ES-I3 (cell line): ENCODE data around the gene MYLIP.

Source experiments
- H3K36me3 ChIP-seq: 2 replicates; pipeline ENCODE4 v1.6.1; 2013; ENCODE audit warnings: mild to moderate bottlenecking, low read length, control low read depth, moderate library complexity; ENCODE audit not compliant: insufficient read depth
- H3K4me1 ChIP-seq: 2 replicates; pipeline ENCODE4 v1.6.1; 2013; ENCODE audit warnings: mild to moderate bottlenecking, control low read depth, low read length; ENCODE audit not compliant: insufficient read depth
- H3K9ac ChIP-seq: 2 replicates; pipeline ENCODE4 v1.6.1; 2013; ENCODE audit warnings: low read depth, mild to moderate bottlenecking, low read length, moderate library complexity
- H3K9me3 ChIP-seq: 2 replicates; pipeline ENCODE4 v1.6.1; 2013; ENCODE audit warnings: mild to moderate bottlenecking, low read length, moderate library complexity; ENCODE audit not compliant: control insufficient read depth, insufficient read depth

MYLIP gene

DNA sequence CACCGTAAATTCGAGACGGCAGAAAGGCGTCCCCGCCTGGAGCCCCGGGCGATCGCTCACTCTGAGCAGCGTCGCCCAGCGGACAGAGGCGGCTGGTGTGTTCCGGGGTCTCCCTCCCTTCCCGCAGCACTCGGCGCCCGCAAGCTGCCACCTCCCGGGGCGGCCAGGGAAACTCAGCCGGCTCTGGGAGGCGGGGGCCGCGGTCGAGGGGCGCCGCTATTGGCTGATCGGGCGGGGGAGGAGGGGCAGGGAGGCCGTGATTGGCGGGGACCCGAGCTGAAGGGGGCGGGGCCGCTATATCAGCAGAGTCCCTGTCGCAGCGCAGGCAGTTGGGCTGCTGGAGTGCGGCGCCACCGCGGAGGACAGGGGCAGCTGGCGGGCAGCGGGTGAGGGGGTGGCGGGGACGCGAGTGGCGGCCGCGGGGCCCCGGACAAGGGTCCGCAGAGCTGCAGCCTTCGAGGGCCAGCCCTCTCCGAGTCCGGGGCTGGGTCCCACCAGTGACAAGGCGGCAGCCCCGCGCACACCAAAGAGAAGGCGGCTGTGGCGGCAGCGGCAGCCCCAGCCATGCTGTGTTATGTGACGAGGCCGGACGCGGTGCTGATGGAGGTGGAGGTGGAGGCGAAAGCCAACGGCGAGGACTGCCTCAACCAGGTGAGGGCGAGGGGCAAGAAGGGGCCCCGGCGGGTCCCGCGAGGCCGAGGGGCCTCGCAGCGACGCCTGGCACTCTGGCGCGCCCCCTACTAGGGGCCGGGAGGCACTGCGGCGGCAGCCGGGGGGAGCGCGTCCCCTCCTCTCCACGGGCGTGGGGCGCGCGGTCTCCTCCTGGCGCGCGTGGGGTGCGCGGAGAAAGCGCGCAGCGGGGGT, at the start of gene MYLIP:
MYLIP (plus strand) TSS at position 328 of the 864 bp plus-strand sequence; CDS start at position 565, 237 bp downstream.
- peaks cover 12% of the 10 kb centered on the region for H3K4me1 ChIP-seq
- peak within 1 kb of the TSS; percentile 94 for H3K9ac ChIP-seq
- H3K36me3 ChIP-seq, result no peaks in the 10 kb centered on the region
- no peaks in the 10 kb centered on the region for H3K9me3 ChIP-seq

DNA sequence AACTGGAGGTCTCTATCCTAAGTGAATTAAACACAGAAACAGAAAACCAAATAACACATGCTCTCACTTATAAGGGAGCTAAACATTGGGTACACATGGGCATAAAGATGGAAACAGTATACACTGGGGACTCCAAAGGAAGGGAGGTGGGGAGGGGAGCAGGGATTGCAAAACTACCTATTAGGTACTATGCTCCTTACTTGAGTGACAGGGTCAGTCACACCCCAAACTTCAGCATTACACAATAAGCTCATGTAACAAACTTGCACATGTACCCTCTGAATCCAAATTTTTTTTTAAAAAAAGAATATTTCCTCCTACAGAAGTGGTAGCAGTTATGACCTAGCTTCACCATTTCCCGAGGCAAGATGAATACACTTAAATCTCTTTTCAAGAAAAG, 49.5 kb upstream of the MYLIP start:
- Histone ChIP-seq H3K9me3 (no peaks in the 10 kb centered on the region), H3K9ac (no peak overlapping the region), H3K4me1 (no peaks in the 10 kb centered on the region), H3K36me3 (no peaks in the 10 kb centered on the region)

GRCh38 chr6:16080204-16080603, 48.7 kb upstream of the MYLIP start:
- H3K36me3 ChIP-seq, result no peaks in the 10 kb centered on the region
- no peak overlapping the region for H3K9ac ChIP-seq
- no peaks in the 10 kb centered on the region for H3K9me3 ChIP-seq
- H3K4me1 ChIP-seq, result no peaks in the 10 kb centered on the region

GRCh38 chr6:16081326-16081725, 47.6 kb upstream of the MYLIP start:
- Histone ChIP-seq H3K9me3 (no peaks in the 10 kb centered on the region), H3K4me1 (no peaks in the 10 kb centered on the region)

DNA sequence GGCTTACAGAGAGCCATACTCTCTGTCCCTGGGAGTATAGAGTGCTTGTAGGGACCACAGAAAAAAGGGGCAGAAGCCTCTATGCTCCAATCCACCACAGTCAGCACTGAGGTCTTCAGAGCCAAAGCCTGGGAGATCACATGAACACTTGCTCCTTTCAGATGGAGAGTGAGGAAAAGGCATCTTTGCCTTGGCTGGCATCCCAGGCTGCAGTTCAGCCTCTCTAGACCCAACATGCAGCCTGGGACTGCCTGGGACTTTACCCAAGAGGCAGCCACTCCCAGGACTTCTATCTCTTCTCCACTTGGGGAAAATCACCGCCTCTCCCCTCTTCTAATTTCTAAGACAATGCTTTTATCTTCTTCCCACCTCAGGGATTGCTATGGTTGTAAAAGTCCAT, 46.5 kb upstream of the MYLIP start:
- no peaks in the 10 kb centered on the region for H3K4me1 ChIP-seq
- H3K9ac ChIP-seq, result no peak overlapping the region

More at GRCh38 chr6:16081326-16081725, 47.6 kb upstream of the MYLIP start:
- H3K36me3 ChIP-seq, result no peaks in the 10 kb centered on the region
- no peak overlapping the region for H3K9ac ChIP-seq

DNA sequence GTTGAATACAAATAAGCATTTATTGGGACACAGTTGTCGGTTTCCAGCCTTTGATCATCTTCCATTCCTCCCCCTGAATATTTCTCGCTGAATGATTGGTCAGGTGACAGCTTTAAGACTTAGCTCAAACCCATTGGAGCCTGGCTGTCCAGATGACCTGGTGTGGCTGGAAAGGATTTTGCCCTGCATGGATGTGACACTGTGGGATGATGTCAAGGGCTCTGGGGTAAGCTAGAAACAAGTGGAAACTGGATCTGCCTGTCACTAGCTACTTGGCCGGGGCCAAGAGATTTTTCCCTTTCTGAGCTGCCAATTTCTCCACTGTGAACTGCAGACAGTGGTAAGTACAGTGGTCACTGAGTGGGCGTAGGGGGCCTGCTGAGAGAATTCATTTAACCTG, 41.9 kb upstream of the MYLIP start:
- no peak overlapping the region for H3K9ac ChIP-seq
- H3K9me3 ChIP-seq, result no peaks in the 10 kb centered on the region
- H3K36me3 ChIP-seq, result no peaks in the 10 kb centered on the region
- H3K4me1 ChIP-seq, result no peaks in the 10 kb centered on the region

More for the DNA sequence above, 46.5 kb upstream of the MYLIP start:
- Histone ChIP-seq H3K9me3 (no peaks in the 10 kb centered on the region), H3K36me3 (no peaks in the 10 kb centered on the region)

DNA sequence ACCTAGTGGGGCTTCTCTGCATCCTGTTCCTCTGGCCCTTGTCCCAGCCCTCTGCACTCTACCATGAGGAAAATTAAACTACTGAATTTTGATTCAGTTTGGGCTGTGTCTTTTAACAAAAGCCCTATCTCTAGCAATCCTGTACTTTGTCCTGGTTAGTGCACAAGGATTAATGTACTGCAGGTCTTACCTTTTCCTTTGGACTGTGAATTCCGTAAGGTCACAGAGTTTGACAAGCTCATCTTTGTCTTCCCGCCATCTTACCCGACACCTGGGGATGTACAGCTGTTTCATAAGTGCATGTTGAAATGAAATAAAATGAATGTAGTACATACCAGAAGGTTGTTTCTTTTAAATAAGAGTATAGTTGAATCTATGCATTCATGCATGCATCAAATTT, 41.5 kb upstream of the MYLIP start:
- H3K4me1 ChIP-seq, result no peaks in the 10 kb centered on the region
- no peaks in the 10 kb centered on the region for H3K36me3 ChIP-seq
- H3K9ac ChIP-seq, result no peak overlapping the region
- H3K9me3 ChIP-seq, result no peaks in the 10 kb centered on the region

- H3K36me3 ChIP-seq, result no peaks in the 10 kb centered on the region
These were observed 40.5 kb upstream of the MYLIP start for GRCh38 chr6:16088409-16088808.

DNA sequence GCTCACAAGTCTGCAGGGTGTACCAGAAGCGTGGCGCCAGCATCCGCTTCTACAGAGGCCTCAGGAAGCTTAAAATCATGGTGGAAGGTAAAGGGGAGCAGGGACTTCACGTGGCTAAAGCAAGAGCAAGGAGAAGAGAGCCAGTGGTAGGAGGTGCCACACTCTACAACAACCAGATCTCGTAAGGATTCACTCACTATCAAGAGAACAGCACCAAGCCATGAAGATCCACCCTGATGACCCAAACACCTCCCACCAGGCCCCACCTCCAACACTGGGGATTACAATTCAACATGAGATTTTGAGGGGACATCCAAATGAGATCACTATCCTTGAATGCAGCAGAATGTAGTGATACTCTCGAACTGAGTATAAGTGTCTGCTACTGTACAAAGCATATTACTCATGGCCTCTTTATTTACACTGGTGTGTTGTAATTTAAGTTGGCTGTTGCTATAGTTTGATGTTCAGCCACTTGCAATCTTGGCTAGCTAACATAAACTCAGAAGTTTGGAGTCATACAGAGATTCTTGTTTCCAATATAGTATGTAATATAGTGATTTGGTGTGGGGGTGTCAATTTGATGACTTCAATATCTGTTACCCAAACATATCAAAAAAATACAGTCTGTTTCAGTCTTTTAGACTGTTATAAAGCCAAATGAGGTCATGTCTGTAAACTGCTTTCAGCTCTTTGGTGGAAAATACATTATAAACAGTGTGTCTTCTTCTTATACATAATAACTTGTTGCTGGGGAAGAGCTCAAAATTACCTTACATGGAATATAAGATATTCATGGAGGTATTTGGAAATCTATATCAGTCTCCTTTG, 39.4 kb upstream of the MYLIP start:
- no peaks in the 10 kb centered on the region for H3K4me1 ChIP-seq
- H3K9ac ChIP-seq, result no peak overlapping the region
- no peaks in the 10 kb centered on the region for H3K9me3 ChIP-seq

More at GRCh38 chr6:16088409-16088808, 40.5 kb upstream of the MYLIP start:
- H3K9ac ChIP-seq, result no peak overlapping the region
- H3K4me1 ChIP-seq, result no peaks in the 10 kb centered on the region
- H3K9me3 ChIP-seq, result no peaks in the 10 kb centered on the region

GRCh38 chr6:16090452-16090851, 38.4 kb upstream of the MYLIP start:
- Histone ChIP-seq H3K36me3 (no peaks in the 10 kb centered on the region), H3K9ac (no peak overlapping the region), H3K9me3 (no peaks in the 10 kb centered on the region), H3K4me1 (no peaks in the 10 kb centered on the region)

More for the DNA sequence above, 39.4 kb upstream of the MYLIP start:
- H3K36me3 ChIP-seq, result no peaks in the 10 kb centered on the region

- H3K9ac ChIP-seq, result no peak overlapping the region
- no peaks in the 10 kb centered on the region for H3K4me1 ChIP-seq
- no peaks in the 10 kb centered on the region for H3K36me3 ChIP-seq
- H3K9me3 ChIP-seq, result no peaks in the 10 kb centered on the region
These were observed 38.0 kb upstream of the MYLIP start for GRCh38 chr6:16090920-16091319.

GRCh38 chr6:16092140-16092539, 36.7 kb upstream of the MYLIP start:
- Histone ChIP-seq H3K4me1 (no peaks in the 10 kb centered on the region), H3K9ac (no peak overlapping the region), H3K36me3 (no peaks in the 10 kb centered on the region), H3K9me3 (no peaks in the 10 kb centered on the region)

DNA sequence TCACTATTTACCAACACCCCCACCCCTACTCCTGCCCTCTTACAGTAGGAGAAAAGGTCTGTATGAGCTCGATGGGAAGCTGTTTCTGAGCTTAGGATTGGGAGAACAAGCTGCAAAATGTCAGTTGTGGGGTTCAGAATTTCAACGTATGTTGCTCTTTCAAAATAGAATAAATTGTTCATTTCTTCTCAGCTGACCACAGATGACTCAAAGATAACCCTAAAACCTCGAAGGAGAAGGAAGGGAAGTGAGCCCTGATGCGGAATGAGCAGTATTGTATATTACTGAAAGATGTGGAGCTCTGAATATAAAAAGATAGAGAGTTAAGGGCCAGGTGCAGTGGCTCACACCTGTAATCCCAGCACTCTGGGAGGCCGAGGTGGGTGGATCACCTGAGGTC, 35.9 kb upstream of the MYLIP start:
- no peak overlapping the region for H3K9ac ChIP-seq

GRCh38 chr6:16095180-16095579, 33.7 kb upstream of the MYLIP start:
- no peaks in the 10 kb centered on the region for H3K36me3 ChIP-seq
- H3K9ac ChIP-seq, result no peak overlapping the region
- H3K4me1 ChIP-seq, result no peaks in the 10 kb centered on the region
- no peaks in the 10 kb centered on the region for H3K9me3 ChIP-seq

More for the DNA sequence above, 35.9 kb upstream of the MYLIP start:
- no peaks in the 10 kb centered on the region for H3K9me3 ChIP-seq
- H3K36me3 ChIP-seq, result no peaks in the 10 kb centered on the region
- H3K4me1 ChIP-seq, result no peaks in the 10 kb centered on the region
